GM12878 (cell line): ENCODE results near the gene SNX17. TPM values are rescaled to one million over a fixed set of nuclear protein-coding genes. Genes with fewer than 3 reads are reported as not detected.

Experiments
- BACH1 ChIP-seq: fragments of 450-650 bp; IDR thresholded peaks from 2 replicates; pipeline ENCODE4 v1.6.1; 2017; ENCODE audit warnings: mild to moderate bottlenecking, borderline replicate concordance
- BCL11A ChIP-seq: IDR thresholded peaks from 2 replicates; pipeline ENCODE4 v1.6.1; 2011; ENCODE audit warnings: low read depth, low read length
- BCL3 ChIP-seq: IDR thresholded peaks from 2 replicates; pipeline ENCODE4 v1.6.1; 2011; ENCODE audit warnings: borderline replicate concordance, low read depth, mild to moderate bottlenecking, moderate library complexity, low read length; ENCODE audit not compliant: insufficient read depth, poor library complexity, severe bottlenecking
- BHLHE40 ChIP-seq, 2 experiments: fragments of 450-650 bp in 1 of 2; IDR thresholded peaks; 2 replicates each; pipeline ENCODE4 v1.6.1; 2011 to 2017; ENCODE audit warnings: low read depth in 2 of 2, borderline replicate concordance in 1 of 2, improper control_type of control experiment in 1 of 2, low read length in 1 of 2, mild to moderate bottlenecking in 1 of 2
- CREM ChIP-seq: IDR thresholded peaks from 2 replicates; pipeline ENCODE4 v1.6.1; 2014; ENCODE audit warnings: antibody characterized with exemption, low read depth
- FOXK2 ChIP-seq: fragments of 450-650 bp; IDR thresholded peaks from 2 replicates; pipeline ENCODE4 v1.6.1; 2017; ENCODE audit warnings: mild to moderate bottlenecking, moderate library complexity
- HDAC2 ChIP-seq: fragments of 200-600 bp; sonication (generic); IDR thresholded peaks from 2 replicates; pipeline ENCODE4 v1.6.1; 2017
- IRF4 ChIP-seq: IDR thresholded peaks from 2 replicates; pipeline ENCODE4 v1.6.1; 2011; ENCODE audit warnings: low read depth, low read length
- MYC ChIP-seq: IDR thresholded peaks from 2 replicates; pipeline ENCODE4 v1.6.1; 2011; ENCODE audit warnings: mild to moderate bottlenecking, low read length, moderate library complexity, inconsistent platforms; ENCODE audit not compliant: insufficient read depth, insufficient replicate concordance, insufficient read length, severe bottlenecking
- NRF1 ChIP-seq: conservative IDR thresholded peaks from 2 replicates; pipeline ENCODE4 v1.6.1; 2011; ENCODE audit warnings: mild to moderate bottlenecking, low read depth, low read length, improper control_type of control experiment
- PAX5 ChIP-seq: IDR thresholded peaks from 2 replicates; pipeline ENCODE4 v1.6.1; 2011; ENCODE audit warnings: low read depth, low read length, borderline replicate concordance
- PML ChIP-seq: IDR thresholded peaks from 2 replicates; pipeline ENCODE4 v1.6.1; 2012; ENCODE audit warnings: low read length, inconsistent platforms
- POLR2AphosphoS5 ChIP-seq: IDR thresholded peaks from 2 replicates; pipeline ENCODE4 v1.6.1; 2011; ENCODE audit warnings: mild to moderate bottlenecking, low read length, inconsistent platforms
- RB1 ChIP-seq: fragments of 450-650 bp; formaldehyde crosslinking; IDR thresholded peaks from 2 replicates; pipeline ENCODE4 v1.6.1; 2017; ENCODE audit warnings: mild to moderate bottlenecking, borderline replicate concordance
- RELA ChIP-seq: fragments of 450-650 bp; IDR thresholded peaks from 2 replicates; pipeline ENCODE4 v1.8.0; 2014; ENCODE audit warnings: borderline replicate concordance; ENCODE audit not compliant: partially characterized antibody
- STAT3 ChIP-seq: IDR thresholded peaks from 2 replicates; pipeline ENCODE4 v1.6.1; 2011; ENCODE audit warnings: low read depth, low read length, improper control_type of control experiment
- SUZ12 ChIP-seq: fragments of 200-600 bp; sonication (generic); IDR thresholded peaks from one replicate; pipeline ENCODE4 v1.6.1; 2018; ENCODE audit warnings: antibody characterized with exemption, mild to moderate bottlenecking; ENCODE audit not compliant: unreplicated experiment
- ZBTB33 ChIP-seq: fragments of 450-650 bp; IDR thresholded peaks from 2 replicates; pipeline ENCODE4 v1.6.1; 2017; ENCODE audit warnings: mild to moderate bottlenecking
- ZNF274 ChIP-seq: IDR thresholded peaks from one replicate; pipeline ENCODE4 v1.8.0; 2011; ENCODE audit not compliant: insufficient read length, insufficient read depth
- ZNF622 ChIP-seq: fragments of 450-650 bp; IDR thresholded peaks from 2 replicates; pipeline ENCODE4 v1.6.1; 2017; ENCODE audit warnings: mild to moderate bottlenecking, inconsistent platforms
- polyA plus RNA-seq, 11 experiments: library from polyadenylated mRNA; depleted of rRNA in 4 of 11; unstranded in 6 of 11; stranded (reverse) in 5 of 11; fragments of >200 nt; fragmentation: Nextera tagmentation in 4 of 11; fragmentation: Illumina TruSeq in 1 of 11; extraction: Ambion mirVana in 4 of 11; extraction: Trizol in 1 of 11; gene quantifications; 1 replicate in 1 of 11; 2 replicates in 10 of 11; pipeline versions ENCODE4 v1.2.1 to v1.2.3, GENCODE V29; 2011 to 2016; ENCODE audit warnings: inconsistent platforms in 2 of 11, missing spikeins in 2 of 11, low read depth in 1 of 11
- total RNA-seq, 4 experiments: library from RNA; depleted of rRNA in 3 of 4; stranded (reverse); fragments of >200 nt in 3 of 4; fragmentation: Illumina TruSeq in 1 of 4; extraction: Trizol in 1 of 4; gene quantifications; 2 replicates each; pipeline versions ENCODE4 v1.2.1 to v1.2.3, GENCODE V29; 2013 to 2021
- TF ChIP-seq, protein P1 (sequence below): fragments of 150-350 bp; IDR thresholded peaks from 2 replicates; pipeline ENCODE4 v1.6.1; 2014; ENCODE audit warnings: mild to moderate bottlenecking, low read depth, low read length
- TF ChIP-seq, protein P2 (sequence below): fragments of 450-650 bp; IDR thresholded peaks from 2 replicates; pipeline ENCODE4 v1.6.1; 2017; ENCODE audit warnings: mild to moderate bottlenecking, moderate library complexity

Gene SNX17
- total and polyA plus RNA-seq, 10 of the 15 experiments (the other 5 are each of a cell fraction or from before 2014, with no cell fraction given) = 6.5 to 116 (median 84.4) TPM

GRCh38 chr2:27356382-27357181 is 13.8 kb upstream of the SNX17 start, which contains the start of gene GTF3C2 (continued):
- TF ChIP-seq, protein P1, sequence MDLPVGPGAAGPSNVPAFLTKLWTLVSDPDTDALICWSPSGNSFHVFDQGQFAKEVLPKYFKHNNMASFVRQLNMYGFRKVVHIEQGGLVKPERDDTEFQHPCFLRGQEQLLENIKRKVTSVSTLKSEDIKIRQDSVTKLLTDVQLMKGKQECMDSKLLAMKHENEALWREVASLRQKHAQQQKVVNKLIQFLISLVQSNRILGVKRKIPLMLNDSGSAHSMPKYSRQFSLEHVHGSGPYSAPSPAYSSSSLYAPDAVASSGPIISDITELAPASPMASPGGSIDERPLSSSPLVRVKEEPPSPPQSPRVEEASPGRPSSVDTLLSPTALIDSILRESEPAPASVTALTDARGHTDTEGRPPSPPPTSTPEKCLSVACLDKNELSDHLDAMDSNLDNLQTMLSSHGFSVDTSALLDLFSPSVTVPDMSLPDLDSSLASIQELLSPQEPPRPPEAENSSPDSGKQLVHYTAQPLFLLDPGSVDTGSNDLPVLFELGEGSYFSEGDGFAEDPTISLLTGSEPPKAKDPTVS = no peak
- TF ChIP-seq ZBTB33 (no peak), SUZ12 (no peak), BHLHE40 (IDR thresholded peaks at IDR 0.05; ENCODE audit: borderline replicate concordance in 1 of 2, low read depth in 2 of 2, low read length in 1 of 2) (peak in 1 of 2 experiments; percentile 81), BCL3 (no peak), FOXK2 (peak; percentile 95), ZNF274 (no peak), ZNF622 (no peak), NRF1 (peak; percentile 51), IRF4 (no peak), MYC (peak; percentile 59), BCL11A (no peak), HDAC2 (no peak), STAT3 (no peak), CREM (peak; percentile 99), PAX5 (no peak), POLR2AphosphoS5 (peak; percentile 83), RB1 (no peak; the same call in 1 of the 2 replicates), RELA (peak; percentile 52), PML (peak; percentile 90), BACH1 (no peak)
- TF ChIP-seq, protein P2, sequence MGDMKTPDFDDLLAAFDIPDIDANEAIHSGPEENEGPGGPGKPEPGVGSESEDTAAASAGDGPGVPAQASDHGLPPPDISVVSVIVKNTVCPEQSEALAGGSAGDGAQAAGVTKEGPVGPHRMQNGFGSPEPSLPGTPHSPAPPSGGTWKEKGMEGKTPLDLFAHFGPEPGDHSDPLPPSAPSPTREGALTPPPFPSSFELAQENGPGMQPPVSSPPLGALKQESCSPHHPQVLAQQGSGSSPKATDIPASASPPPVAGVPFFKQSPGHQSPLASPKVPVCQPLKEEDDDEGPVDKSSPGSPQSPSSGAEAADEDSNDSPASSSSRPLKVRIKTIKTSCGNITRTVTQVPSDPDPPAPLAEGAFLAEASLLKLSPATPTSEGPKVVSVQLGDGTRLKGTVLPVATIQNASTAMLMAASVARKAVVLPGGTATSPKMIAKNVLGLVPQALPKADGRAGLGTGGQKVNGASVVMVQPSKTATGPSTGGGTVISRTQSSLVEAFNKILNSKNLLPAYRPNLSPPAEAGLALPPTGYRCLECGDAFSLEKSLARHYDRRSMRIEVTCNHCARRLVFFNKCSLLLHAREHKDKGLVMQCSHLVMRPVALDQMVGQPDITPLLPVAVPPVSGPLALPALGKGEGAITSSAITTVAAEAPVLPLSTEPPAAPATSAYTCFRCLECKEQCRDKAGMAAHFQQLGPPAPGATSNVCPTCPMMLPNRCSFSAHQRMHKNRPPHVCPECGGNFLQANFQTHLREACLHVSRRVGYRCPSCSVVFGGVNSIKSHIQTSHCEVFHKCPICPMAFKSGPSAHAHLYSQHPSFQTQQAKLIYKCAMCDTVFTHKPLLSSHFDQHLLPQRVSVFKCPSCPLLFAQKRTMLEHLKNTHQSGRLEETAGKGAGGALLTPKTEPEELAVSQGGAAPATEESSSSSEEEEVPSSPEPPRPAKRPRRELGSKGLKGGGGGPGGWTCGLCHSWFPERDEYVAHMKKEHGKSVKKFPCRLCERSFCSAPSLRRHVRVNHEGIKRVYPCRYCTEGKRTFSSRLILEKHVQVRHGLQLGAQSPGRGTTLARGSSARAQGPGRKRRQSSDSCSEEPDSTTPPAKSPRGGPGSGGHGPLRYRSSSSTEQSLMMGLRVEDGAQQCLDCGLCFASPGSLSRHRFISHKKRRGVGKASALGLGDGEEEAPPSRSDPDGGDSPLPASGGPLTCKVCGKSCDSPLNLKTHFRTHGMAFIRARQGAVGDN = no peak
